Activated CD4-positive, CD25-positive, alpha-beta regulatory T cell treated with anti-CD3 and anti-CD28 coated beads, Interleukin-2, amount 50 U/mL, for 72 hours (primary cell): ENCODE measurements around the gene HOMEZ.
"Not testable (repeated sequence)": the region's sequence is repeated elsewhere in the genome, so short reads cannot be mapped to it uniquely, and the experiment has no call there.

Experiments used
- DNase-seq: peaks from one replicate; pipeline ENCODE4 v3.0.0; 2021

The HOMEZ gene

DNA sequence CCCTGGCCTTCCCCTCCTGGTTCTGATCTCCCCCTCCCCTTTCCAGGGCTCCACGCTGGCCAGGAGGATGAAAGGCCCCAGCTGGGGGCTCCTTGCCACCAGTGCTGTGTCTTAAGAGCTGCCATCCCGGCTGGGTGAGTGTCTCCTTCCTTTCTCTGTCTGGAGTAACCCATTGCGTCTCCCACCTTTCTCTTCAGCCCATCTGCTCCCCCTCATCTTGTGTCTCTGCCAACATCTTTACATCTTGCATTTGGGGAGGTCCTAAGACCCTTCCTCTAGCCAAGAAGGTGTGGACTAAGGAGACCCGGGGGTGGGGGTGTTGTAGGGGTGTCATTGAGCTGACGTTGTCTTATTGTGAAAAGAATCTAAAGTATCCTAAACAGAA, 21.2 kb upstream of the HOMEZ start:
- no peak for DNase-seq

DNA sequence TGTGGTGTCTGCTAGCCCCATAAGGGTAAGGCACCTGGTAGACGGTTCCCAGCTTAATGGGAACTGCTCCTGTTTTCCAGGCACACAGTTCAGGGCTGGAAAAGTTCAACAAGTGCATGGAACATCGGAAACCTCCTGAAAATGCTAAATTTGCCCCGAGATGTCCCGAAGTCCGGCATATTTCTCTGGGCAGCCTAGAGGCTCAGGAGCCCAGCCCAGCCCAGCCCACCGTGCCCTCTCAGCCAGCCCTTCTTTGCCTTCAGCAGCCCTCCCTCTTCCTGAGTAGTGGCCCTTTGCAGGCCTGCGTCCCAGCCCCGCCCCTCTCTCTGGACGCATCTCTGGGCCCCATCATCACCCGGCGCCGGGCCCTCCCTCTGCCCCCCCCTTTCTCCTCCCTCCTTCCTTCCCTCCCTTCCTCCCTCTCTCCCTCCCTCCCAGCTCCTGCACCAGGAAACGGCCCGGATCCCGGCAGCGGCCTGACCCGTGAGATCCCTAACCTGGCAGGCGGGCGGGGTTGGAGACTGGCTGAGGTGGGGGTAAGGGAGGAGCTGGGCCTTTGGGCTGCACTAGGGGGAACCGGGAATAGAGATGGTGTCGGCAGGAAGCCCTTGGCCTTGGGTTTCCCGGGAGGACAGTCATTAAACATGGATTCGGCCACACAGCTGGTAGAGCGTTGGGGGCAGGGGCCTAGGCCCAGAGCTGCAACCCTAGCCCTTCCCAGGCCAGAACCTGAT, 20.6 kb upstream of the HOMEZ start, which contains the start of gene BCL2L2:
BCL2L2 (plus strand) TSS at position 422 of the 734 bp plus-strand sequence. CDS start 935 bp downstream, outside the sequence.
- DNase-seq: no peak

DNA sequence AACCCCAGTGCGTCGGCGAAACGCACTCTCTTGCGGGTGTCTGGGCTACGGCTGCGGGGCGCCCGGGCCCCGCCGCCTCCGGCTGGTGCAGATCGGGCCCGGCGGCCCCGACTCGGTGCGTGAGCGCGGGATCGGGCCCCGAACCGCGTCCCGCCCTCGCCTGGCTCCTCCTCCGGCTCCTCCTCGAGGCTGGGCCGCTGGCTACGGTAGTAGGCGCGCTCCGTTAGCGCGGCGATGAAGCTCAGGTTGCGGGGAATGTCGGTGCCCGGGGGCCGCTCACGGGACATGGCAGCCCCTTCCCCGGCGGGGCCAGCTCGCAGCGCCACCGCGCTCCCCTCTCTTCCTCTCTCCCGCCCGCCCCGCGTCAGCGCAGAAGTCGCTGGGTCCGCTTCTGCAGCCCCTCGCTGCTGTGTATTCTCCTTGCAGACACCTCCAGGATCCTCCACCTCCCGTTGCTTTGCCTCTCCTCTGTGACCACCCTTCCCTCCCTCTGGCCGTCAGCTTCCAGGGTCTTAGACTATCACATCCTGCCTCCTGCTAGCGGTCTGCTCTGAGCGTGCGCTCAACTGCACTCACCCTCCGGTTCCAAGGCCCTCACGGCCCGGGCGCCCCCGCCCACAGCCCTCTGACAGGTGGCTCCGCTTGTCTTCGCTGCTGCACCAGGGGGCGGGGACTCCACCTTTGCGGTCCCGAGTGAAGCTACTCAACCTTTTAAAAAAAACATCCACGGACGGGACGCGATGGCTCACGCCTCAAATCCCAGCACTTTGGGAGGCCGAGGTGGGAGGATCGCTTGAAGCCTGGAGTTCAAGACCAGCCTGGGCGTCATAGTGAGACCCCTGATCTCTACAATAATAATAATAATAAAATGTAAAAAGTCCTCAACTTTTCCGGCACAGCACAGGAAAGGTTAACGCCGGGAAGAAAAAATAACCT, 16.6 kb upstream of the HOMEZ start, which contains the start of gene PPP1R3E:
PPP1R3E (minus strand) TSS at position 570 of the 936 bp plus-strand sequence; CDS start at position 287, 283 bp downstream.
- peak; percentile 87 for DNase-seq

DNA sequence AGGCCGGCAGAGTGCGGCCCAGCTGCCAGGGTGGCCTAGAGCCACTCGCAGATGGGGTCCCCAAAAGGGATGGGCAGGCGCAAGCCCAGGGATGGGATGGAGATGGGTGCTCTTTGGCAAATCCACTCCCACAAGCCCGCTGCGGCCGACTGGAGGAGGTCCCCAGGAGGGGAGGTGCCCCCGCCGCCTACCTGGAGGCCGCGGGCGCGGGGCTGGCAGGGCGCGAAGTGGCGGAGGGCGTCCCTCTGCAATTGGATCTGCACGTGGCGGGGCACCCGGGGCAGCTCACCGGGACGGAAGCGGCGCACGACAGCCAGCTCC, 16.0 kb upstream of the HOMEZ start:
- DNase-seq: no peak

DNA sequence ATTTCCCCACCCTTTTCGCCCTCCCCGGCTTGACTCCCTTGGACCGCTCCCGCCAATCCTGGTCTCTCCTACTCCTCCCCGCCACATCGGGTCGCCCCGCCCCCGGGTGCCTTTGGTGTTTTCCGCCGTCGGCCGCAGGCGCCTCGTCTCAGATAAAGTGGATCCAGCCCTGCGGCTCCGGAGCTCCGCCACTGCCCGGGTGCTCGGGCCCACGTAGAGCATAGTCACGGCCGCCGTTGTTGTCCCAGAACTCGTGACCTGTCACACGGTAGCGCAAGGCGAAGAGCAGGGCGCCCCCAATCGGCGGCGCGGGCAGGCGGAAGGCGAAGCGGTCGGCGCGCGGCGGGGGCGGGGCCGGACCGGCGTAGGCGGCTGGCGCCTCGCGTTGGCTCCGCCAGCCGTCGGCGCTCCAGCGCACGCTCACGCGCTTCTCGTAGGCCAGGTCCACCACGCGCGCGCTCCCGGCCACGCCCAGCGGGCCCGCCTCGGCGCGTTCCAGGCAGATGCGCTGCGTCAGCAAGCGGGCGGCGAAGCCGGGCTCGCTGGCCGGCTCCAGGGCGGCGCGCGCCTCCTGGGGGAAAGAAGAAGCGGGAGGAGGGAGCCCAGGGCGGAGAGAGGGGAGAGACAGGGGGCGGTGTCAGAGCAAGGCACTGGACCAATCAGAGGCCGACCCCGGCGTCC, 15.5 kb upstream of the HOMEZ start:
- peak; percentile 99 for DNase-seq

DNA sequence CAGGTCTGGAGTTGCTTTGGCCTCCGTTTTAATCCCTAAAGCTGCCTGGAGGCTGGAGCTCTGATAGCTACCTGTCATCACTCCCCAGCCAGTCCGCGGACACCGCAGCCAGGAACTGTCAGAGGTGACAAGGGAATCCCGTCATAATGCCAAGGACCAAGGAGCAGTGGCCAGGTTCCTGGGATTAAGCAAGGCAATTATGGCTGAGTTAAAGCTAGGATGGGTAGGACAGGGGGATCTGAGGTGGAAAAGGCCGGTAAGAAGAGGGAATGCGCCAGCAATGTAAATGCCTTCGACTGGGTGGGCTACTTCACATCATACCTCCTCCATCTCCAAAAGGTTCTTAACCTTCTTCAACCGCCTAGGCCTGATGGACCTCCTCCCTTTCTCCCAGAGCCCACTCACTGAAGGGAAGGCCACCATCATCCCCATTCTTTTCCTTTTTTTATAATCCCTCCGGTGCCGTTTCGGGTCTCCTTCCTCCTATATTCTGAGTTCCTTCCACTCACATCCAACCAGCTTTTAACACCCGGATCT, 14.8 kb upstream of the HOMEZ start:
- no peak for DNase-seq

DNA sequence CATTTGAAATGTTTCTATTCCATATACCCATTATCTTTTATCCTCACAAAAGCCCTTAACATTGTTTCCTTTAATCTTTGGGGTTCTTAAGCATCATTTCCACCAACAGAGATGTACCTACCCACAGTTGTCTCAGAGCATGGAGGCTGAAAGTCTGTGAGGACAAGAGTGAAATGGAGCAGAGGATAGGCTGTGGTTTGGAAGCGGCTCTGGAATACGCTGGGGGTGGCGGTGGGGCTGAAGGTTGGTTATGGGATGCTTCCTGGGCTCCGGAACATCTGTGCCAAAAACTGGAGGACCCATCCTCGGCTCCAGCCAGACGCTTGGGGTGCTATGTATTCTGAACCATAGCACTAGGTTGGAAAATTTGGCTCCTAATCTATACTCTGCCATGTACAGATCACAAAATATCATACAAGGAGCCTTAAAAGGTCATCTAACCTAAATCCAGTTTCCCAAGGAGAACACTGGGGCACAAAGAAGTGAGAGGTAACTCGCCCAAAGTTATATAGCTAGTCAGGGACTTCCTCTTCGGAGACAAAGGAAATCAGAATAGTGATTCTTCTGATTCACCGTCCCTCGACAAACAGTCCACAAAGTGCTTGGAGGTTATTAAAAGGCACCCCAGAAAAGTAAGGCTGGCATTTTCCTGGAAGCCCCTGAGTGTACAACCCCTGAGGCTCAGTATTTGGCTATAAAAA, 14.2 kb upstream of the HOMEZ start:
- DNase-seq: no peak

DNA sequence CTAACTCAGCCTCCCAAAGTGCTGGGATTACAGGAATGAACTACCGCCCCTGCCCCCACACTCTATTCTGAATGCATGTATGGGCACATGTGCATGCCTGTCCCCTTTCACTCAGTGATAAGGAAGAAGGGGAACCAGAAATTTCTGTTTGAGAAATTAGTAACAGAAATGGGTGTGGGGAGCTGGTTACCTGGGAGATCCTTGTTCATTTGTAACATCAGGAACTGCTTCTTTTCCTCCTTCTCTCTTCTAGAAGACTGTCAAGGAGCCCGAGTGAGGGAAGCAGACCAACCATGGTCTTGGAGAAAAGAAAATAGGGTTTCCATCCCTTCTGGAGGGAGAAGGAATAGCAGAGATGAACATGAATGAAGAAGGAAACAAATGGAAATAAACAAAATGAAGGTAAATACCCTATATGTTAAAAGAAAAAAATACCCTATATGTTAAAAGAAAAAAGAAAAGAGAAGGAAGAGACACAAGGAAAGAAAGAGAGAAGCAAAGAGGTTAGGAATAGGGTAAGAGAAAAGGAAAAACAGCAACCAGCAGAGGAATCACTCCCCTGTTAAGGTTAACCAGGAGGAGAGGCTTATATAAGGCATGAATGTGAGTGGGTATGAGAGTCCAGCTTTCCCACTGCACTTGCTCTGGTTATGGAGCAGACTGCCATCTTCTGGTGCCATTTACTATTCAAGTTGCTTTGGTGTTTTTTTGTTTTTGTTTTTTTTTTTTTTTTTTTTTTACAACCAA, 13.5 kb upstream of the HOMEZ start:
- no peak for DNase-seq

DNA sequence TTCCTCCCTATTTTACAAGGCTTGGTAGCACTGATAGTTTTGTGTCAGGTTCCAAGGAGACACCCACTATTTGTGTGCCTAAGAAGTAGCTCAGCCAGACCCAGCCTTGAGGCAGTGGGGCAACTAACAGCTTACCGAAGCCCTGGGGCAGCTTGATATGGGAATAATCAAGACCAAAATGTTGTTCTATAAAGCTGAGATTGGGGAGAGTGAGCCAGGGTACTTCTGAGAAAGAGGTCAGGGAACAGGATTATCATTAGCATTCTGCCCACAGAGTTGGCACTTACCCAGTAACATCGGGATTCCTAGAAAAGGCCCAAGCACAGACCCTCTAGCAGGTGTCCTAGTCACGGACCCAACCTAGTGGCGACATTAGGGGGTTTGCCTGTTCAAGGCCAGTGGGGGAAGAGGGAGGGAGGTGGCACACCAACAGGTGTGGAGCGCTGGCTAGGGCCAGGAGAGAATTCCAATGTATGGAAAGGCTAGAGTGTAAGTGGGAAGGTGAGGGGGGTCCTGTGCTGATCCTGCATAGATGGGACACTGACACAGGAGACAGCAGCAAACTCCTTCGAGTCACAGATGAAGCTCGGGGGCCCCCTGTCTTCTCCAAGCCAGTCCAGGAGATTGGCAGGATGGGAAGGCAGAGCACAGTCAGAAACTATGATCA, 11.8 kb upstream of the HOMEZ start:
- no peak for DNase-seq

DNA sequence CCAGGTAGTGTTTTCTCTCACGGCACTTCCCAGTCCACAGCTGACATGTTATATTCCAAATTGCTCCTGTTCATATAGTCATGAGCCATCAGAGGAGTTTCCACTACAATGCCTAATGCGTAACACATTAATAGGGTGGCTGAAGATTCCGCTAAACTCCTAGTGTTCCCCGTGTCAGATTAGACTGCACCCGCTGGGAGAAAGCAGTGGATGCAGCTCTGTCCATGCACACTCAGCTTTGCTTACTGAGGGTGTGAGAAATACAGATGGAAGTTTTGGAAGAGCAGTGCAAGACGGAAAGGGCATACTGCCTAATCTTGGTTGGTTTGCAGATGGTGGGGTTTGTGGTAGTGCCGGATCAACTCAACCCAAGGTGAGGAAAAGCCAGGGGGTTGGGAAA, 11.2 kb upstream of the HOMEZ start:
- no peak for DNase-seq

DNA sequence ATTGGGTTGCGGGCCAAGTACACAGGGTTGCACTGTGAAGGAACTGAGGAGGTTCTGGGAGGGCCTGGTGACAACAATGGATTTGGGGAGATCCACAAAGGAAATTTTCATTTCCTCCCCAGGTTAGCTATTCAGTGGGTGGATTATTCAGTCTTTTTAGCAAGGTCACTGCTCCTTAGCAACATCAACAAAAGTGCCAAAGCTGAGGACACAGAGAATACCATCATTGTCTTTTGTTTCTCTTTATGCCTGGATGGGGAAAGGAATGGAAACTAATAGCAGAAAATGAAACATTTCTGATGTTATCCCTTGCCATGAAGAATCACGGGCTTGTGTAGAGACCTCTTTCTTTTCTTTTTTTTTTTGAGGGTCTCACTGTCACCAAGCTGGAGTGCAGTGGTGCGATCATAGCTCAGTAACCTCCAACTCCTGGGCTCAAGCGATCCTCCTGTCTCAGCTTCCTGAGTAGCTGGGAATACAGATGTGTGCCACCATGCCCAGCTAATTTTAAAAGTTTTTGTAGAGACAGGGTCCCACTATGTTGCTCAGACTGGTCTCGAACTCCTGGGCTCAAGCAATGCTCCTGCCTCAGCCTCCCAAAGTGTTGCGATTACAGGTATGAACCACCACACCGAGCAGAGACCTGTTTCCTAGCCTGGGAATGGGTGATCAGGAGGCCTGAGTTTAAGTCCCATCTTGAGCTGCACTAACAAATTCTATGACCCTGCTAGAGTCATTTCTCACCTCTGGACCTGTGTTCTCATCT, 10.3 kb upstream of the HOMEZ start:
- DNase-seq: no peak

DNA sequence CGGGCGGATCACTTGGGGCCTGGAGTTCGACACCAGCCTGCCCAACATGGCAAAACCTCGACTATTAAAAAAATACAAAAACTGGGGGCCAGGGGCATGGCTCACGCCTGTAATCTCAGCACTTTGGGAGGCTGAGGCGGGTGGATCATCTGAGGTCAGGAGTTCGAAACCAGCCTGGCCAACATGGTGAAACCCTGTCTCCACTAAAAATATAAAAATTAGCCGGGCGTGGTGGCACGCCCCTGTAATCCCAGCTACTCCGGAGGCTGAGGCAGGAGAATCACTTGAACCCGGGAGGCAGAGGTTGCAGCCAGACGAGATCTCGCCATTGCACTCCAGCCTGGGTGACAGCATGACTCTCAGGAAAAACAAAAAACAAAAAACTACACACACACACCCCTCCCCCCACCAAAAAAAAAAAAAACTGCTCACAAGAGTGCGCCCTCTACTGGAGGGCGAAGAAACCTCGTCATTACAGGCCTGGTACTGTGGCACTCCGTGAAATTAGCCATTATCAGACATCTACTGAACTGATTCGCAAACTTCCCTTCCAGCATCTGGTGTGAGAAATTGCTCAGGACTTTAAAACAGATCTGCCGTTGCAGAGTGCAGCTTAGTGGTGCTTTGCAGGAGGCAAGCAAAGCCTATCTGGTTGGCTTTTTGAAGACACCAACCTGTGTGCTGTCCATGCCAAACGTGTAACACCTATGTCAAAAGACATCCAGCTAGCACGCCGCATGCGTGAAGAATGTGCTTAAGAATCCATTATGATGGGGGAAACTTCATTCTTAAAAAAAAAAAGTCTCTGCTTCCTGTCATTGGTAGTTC, 9.0 kb upstream of the HOMEZ start:
- peak; percentile 63 for DNase-seq

DNA sequence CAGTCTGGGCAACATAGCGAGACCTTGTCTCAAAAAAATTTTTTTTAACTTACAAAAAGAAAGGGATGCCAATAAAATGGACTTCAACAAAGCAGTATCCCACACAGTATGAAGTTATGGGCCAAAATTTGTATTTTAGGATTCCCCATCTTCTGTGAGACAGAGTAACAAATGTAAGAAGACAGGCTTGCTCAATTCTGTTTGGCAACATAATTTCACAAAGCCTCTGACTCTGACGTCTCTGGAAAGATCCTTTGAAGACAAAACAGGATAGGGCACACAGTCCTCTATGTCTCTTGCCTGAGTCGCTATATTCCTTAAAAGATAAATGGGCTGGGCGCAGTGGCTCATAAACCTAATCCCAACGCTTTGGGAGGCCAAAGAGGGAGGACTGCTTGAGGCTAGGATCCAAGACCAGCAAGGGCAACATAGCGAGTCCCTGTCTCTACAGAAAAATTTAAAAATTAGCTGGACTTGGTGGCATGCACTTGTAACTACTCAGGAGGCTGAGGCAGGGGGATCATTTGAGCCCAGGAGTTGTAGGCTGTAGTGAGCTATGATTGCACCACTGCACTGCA, 1.1 kb upstream of the HOMEZ start:
- DNase-seq: no peak

DNA sequence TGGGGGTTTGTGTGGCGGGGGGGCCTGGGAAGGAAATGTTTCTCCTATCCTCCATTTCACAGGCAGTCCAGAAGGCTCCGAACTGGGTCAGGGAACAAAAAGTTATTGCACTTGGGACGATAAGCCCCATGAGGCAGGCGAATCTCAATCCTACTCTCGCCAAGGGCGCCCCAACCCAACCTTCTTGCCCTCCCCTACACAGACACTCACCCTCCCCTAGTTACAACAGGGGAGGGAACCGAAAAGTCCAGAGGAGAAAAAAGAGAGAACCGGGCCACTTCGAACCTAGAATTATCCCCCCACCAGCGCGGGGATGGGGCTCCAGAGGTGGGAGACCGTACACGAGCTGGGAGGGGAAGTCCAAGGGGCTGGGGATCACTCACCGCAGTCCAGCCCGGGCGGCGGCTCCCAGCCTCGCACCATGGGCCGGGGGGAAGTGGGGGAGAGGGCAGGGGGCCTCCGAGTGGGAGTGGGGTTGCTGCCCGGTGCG, 357 bp downstream of the HOMEZ start:
- no peak for DNase-seq

DNA sequence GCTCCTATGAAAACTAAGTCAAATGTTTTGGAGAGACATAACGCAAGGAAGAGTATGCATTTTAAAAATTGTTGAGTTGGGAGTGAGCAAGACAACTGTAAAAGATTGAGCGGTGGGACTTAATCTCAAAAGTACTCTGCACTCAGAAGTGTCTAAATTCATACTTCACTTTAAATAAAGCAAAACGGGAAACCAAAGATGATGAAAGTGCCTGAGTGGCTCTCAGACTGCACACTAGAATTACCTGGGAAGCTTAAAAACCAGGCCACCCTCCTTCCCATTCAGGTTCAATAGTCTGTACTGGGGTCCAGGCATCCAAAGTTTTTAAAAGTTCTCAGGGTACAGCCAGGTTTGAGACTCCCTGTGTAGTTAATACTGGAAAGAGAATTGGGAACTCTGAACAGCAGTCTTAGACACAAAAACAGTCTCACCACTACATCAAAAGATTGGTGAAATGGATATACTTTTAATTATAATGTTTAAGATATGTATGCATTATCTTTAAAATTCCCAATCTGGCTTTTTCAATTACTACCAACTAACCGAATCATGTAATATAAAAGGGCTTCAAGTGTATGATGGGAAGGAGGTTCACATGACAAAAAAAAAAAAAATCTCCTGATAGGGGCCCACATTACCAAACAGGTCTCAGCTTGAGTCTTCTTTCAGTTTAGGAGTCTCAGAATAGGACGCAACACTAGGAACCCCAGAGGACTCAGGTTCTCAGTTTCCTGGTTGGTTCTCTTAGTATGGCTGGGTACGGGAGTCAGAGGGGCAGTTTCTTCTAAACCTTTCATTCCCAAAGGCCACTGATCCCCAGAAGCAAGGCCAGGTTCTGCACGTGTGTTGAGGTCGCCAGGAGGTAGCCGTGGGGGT, 1.0 kb downstream of the HOMEZ start:
- no peak for DNase-seq

DNA sequence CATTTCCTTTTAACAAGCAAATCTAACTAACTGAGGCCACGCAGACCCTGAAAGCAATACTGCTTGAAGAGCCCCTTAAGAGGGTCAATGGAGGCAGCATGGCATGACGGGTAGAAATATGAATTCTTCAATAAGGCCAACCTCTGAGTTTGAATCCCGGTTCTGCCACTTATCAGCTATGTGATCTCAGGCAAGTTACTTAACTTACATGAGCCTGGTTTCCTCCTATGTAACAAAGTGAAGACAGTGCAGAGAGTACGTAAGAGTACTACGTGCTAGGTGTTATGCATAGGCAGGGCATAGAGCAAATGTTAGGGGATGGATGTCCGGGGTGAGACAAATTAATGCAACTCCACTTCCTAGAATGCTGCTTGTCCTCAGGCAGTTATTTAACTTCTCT, 4.7 kb downstream of the HOMEZ start:
- DNase-seq: no peak

DNA sequence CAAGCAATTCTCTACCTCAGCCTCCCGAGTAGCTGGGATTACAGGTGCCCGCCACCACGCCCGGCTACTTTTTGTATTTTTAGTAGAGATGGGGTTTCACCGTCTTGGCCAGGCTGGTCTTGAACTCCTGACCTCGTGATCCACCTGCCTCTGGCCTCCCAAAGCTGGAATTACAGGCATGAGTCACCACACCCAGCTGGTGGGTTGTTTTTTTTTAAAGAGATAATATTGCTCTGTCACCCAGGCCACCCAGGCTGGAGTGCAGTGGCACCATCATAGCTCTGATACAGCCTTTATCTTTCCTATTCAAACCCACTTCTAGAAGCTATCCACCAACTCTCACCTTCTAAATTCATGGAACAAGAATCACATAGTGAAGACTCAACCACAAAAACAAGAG, 8.0 kb downstream of the HOMEZ start:
- DNase-seq: not testable (repeated sequence)

DNA sequence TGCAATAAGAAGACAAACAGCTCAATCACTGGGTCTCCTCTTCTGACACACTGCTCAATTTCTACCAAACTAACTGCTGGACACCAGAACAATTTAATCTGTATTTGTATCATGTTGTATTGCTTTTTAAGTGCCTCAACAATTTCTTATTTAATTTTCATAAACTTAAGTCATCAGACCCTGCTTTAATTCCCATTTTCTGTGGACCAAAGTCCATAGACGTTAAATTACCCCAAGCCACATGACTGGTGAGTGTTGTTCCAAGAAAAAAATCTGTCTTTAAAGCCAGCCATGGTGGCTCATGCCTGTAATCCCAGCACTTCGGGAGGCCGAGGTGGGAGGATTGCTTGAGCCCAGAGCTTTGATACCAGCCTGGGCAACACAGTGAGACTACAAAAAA, 8.7 kb downstream of the HOMEZ start:
- DNase-seq: no peak
